Erythroblast (primary cell): ENCODE results near the gene PEX12.

Experiments
- GATA1 ChIP-seq: IDR thresholded peaks from 2 replicates; pipeline ENCODE4 v1.6.1; 2011; ENCODE audit warnings: low read depth, mild to moderate bottlenecking, control low read depth, low read length, moderate library complexity
- POLR2A ChIP-seq: IDR thresholded peaks from 2 replicates; pipeline ENCODE4 v1.6.1; 2011; ENCODE audit warnings: mild to moderate bottlenecking, low read length

DNA sequence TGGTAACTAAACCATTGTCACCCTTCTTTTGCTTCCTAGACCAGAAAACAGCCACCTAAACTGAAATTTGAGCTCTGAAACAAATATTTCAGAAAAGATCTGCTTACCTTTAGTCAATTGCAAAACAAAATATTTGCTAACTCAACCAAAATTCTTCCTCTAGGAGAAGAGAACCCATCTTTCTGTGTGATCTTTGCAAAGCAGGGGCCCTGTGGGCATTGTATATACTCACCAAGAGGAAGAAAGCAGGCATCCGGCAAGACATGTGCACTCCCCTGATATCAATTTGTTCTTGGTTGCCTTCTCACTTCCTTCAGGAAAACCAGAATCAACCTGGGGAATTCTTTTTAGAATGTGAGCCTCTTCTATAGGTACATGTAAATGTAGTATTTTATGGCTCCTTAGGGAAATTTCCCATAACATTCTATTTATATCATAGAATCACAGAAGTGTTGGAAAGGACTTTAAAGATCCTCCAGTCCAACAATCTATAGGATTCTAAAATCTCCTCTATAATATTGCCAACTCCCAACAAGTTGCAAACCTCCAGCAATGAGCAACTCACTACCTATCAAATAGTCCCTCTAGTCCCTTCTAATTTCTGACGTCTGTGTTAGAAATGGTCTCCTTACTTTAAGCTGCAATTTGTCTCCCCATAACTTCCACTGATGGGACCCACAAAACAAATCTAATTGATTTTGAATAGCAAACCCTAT lies 18.7 kb downstream of the PEX12 start:
- TF ChIP-seq POLR2A (no peak), GATA1 (no peak)
